Measurements from ENCODE around the gene PMEL.
"Not testable (repeated sequence)": the region's sequence is repeated elsewhere in the genome, so short reads cannot be mapped to it uniquely, and the experiment has no call there.

PMEL gene

GRCh38 chr12:56007564-56008559 lies 42.0 kb upstream of the PMEL start:
- ChIA-PET CTCF (interaction anchor here (1.5 to 10.9 kb wide), 5 partner anchors 11 to 34 kb away, joined by 5 to 103 read pairs (median 19); partner anchors contain the start of genes RAB5B and SUOX), POLR2A (interaction anchor here (2.8 kb wide), 1 partner anchor 10 kb away, joined by 18 read pairs; the partner anchor contains the start of gene SUOX)
- TF ChIP-seq CTCF (IDR thresholded peaks at IDR 0.05; ENCODE audit: insufficient read depth, low read length, missing control alignments): no peak
- peak overlapping the region; percentile 69 for H3K4me3 ChIP-seq (ENCODE audit: low read depth, low read length)
- no peak for DNase-seq (ENCODE audit: low read depth, low spot score)

GRCh38 chr12:56004211-56004610 lies 38.4 kb upstream of the PMEL start:
- CTCF ChIA-PET: interaction anchor here (1.0 to 8.1 kb wide), 2 partner anchors 7 to 9 kb away, joined by 3 to 89 read pairs; partner anchors contain the start of gene SUOX
- H3K4me3 ChIP-seq (ENCODE audit: low read depth, low read length): no peak overlapping the region
- no peak for DNase-seq (ENCODE audit: low read depth, low spot score)
- no peak for TF ChIP-seq CTCF (IDR thresholded peaks at IDR 0.05; ENCODE audit: insufficient read depth, low read length, missing control alignments)
- POLR2A ChIA-PET: no interaction called here

- CTCF ChIA-PET: interaction anchor here (0.6 to 1.0 kb wide), 2 partner anchors 8 to 262 kb away, joined by 3 read pairs; no protein-coding TSS in a partner anchor
- DNase-seq (ENCODE audit: low read depth, low spot score); H3K4me3 ChIP-seq (ENCODE audit: low read depth, low read length); POLR2A ChIA-PET: not testable (repeated sequence)
Measured at GRCh38 chr12:56003376-56003775, 37.5 kb upstream of the PMEL start.

- CTCF ChIA-PET: no interaction called here
- no peak for TF ChIP-seq CTCF (IDR thresholded peaks at IDR 0.05; ENCODE audit: insufficient read depth, low read length, missing control alignments)
- no peak overlapping the region for H3K4me3 ChIP-seq (ENCODE audit: low read depth, low read length)
- no peak for DNase-seq (ENCODE audit: low read depth, low spot score)
- POLR2A ChIA-PET: no interaction called here
Measured at GRCh38 chr12:56001487-56002100, 35.8 kb upstream of the PMEL start.

- H3K4me3 ChIP-seq (ENCODE audit: low read depth, low read length); DNase-seq (ENCODE audit: low read depth, low spot score): not testable (repeated sequence)
- ChIA-PET POLR2A (interaction anchor here (3.6 kb wide), 1 partner anchor 7 kb away, joined by 18 read pairs; no protein-coding TSS in a partner anchor), CTCF (interaction anchor here (6.6 to 8.6 kb wide), 2 partner anchors 18 to 27 kb away, joined by 168 to 213 read pairs; no protein-coding TSS in a partner anchor)
Measured at GRCh38 chr12:55999999-56000540, 34.2 kb upstream of the PMEL start.

GRCh38 chr12:55999522-55999921 lies 33.7 kb upstream of the PMEL start:
- POLR2A ChIA-PET: interaction anchor here (3.6 kb wide), 1 partner anchor 8 kb away, joined by 18 read pairs; no protein-coding TSS in a partner anchor

GRCh38 chr12:55997535-55997859 lies 31.7 kb upstream of the PMEL start:
- TF ChIP-seq CTCF (IDR thresholded peaks at IDR 0.05; ENCODE audit: insufficient read depth, low read length, missing control alignments): no peak
- no peak for DNase-seq (ENCODE audit: low read depth, low spot score)
- CTCF ChIA-PET: interaction anchor here (0.8 to 8.6 kb wide), 16 partner anchors 11 to 256 kb away, joined by 3 to 213 read pairs (median 16); partner anchors contain the start of genes DGKA, ERBB3, IKZF4 and RAB5B
- H3K4me3 ChIP-seq (ENCODE audit: low read depth, low read length): peak overlapping the region; percentile 93
- POLR2A ChIA-PET: interaction anchor here (0.7 to 3.6 kb wide), 7 partner anchors 10 to 180 kb away, joined by 3 to 18 read pairs (median 4); partner anchors contain the start of genes ORMDL2, PA2G4, RAB5B and SARNP

More at GRCh38 chr12:55999522-55999921, 33.7 kb upstream of the PMEL start:
- CTCF ChIA-PET: interaction anchor here (4.4 to 8.6 kb wide), 3 partner anchors 9 to 28 kb away, joined by 89 to 213 read pairs (median 168); no protein-coding TSS in a partner anchor
- not testable (repeated sequence) for DNase-seq (ENCODE audit: low read depth, low spot score); H3K4me3 ChIP-seq (ENCODE audit: low read depth, low read length)
